GM18858 (cell line): ENCODE measurements around the gene ZNF668.
"Not testable (repeated sequence)": the region's sequence is repeated elsewhere in the genome, so short reads cannot be mapped to it uniquely, and the experiment has no call there.

Experiments
- ATAC-seq: cut with Tn5 transposase; IDR thresholded peaks from one replicate; pipeline ENCODE4 v1.9.1; 2021; ENCODE audit not compliant: unreplicated experiment

Gene ZNF668

GRCh38 chr16:31016018-31016417, 58.0 kb downstream of the ZNF668 start:
- ATAC-seq: no peak

DNA sequence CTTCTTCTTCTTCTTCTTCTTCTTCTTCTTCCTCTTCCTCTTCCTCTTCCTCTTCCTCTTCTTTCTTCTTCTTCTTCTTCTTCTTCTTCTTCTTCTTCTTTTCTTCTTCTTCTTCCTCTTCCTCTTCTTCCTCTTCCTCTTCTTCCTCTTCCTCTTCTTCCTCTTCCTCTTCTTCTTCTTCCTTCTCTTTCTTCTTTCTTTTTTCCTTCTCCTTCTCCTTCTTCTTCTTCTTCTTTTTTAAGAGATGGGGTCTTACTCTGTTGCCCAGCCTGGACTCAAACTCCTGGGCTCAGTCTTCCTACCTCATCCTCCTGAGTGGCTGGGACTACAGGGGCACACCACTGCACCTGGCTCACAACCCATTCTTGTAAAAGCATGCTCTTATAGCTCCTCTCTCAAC, 60.7 kb downstream of the ZNF668 start:
- ATAC-seq: not testable (repeated sequence)

- ATAC-seq: not testable (repeated sequence)
Measured at GRCh38 chr16:31011815-31012214, 62.2 kb downstream of the ZNF668 start.
